Measurements from ENCODE around the gene CHST11. TPM values are rescaled to one million over a fixed set of nuclear protein-coding genes. Genes with fewer than 3 reads are reported as not detected.

CHST11 gene
- total RNA-seq, 1 donor: 10.8 TPM

DNA sequence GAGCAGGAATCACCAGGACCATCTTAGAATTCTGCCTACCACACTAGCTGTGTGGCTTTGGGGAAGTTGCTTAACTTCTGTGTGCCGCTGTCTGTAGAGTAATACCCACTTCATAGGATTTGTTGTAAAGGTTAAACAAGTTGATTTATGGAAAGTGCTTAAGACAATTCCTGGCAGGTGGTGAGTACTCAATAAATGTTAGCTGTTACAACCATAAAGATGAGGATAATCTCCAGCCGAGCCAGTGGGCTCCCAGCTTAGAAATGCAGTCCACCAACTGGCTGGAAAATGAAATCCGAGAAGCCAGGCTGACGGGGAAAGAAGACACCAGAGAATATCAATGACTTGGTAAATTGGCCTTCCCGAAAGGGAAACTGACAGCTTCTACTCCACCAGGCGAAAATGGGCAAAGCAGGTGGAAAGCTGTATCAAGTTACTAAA is 173.5 kb downstream of the CHST11 start:
- H3K4me3 ChIP-seq (ENCODE audit: low read depth, low read length): no peak overlapping the region
- TF ChIP-seq, protein P1, sequence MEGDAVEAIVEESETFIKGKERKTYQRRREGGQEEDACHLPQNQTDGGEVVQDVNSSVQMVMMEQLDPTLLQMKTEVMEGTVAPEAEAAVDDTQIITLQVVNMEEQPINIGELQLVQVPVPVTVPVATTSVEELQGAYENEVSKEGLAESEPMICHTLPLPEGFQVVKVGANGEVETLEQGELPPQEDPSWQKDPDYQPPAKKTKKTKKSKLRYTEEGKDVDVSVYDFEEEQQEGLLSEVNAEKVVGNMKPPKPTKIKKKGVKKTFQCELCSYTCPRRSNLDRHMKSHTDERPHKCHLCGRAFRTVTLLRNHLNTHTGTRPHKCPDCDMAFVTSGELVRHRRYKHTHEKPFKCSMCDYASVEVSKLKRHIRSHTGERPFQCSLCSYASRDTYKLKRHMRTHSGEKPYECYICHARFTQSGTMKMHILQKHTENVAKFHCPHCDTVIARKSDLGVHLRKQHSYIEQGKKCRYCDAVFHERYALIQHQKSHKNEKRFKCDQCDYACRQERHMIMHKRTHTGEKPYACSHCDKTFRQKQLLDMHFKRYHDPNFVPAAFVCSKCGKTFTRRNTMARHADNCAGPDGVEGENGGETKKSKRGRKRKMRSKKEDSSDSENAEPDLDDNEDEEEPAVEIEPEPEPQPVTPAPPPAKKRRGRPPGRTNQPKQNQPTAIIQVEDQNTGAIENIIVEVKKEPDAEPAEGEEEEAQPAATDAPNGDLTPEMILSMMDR (IDR thresholded peaks at IDR 0.05; ENCODE audit: insufficient read depth, low read length): no peak
- DNase-seq (ENCODE audit: low read depth): no peak

DNA sequence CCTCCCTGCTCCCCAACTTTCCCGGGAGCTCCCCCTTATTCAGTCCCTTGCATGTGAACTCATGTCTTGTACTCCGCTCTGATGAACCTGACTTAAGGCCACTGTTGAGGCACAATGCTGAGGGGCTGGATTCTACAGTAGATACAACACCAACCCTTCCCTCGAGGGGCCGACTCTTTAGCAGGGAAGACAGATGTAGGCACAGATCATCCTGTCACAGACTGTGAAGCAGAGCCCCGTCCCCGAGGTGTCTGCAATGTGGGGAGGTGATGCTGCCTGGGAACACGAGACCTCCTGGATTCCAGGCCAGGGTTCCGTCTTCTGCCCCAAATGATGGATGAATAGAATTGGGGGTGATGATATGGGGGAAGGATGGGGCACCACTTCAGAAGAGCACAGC is 175.1 kb downstream of the CHST11 start:
- TF ChIP-seq, protein P1 (IDR thresholded peaks at IDR 0.05; ENCODE audit: insufficient read depth, low read length): no peak
- no peak for DNase-seq (ENCODE audit: low read depth)

DNA sequence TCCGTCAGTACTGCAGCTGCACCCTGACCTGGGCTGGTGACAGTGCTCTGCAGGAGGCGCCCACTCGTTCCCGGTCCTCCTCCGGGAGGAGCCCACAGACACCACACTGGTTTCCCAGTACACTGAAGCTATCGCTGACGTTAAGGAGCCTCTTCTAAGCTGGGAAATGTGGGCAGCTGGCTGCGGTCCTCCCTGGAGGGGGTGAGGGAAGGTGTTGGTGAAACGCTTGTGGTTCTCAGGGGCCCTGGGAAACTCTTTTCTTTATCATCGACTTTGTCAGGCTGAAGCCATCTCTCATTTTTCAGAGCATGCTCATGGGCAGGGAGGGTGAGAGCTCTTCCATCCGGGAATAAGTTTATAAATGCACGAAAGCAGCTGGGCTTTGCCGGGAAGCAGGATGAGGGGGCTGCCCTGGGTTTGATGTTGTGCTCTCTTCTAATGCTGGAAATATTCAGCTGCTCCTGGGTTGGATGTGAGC is 176.0 kb downstream of the CHST11 start:
- peak; percentile 58 for DNase-seq (ENCODE audit: low read depth)
- H3K4me3 ChIP-seq (ENCODE audit: low read depth, low read length): no peak overlapping the region
- TF ChIP-seq, protein P1 (IDR thresholded peaks at IDR 0.05; ENCODE audit: insufficient read depth, low read length): no peak

More for the DNA sequence above, 175.1 kb downstream of the CHST11 start:
- H3K4me3 ChIP-seq (ENCODE audit: low read depth, low read length): no peak overlapping the region

DNA sequence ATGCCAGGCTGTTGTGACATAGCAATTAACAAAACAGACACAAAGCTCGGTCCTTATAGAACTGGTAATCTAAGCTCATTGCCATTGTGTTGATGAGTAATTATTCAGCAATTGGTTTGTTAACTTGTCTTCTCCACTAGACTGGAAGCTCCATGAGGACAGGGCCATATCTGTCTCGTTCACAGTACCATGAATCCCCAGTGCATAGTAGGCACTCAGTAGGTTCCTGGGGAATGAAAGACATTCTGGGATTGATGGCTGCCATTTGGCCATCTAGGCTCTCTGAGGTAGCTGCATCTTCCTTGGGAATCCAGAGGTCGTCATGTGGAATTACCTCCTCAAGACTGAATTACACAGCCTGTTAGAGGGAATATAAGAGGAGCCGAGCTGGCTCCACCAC is 177.3 kb downstream of the CHST11 start:
- no peak overlapping the region for H3K4me3 ChIP-seq (ENCODE audit: low read depth, low read length)
- DNase-seq (ENCODE audit: low read depth): no peak
- TF ChIP-seq, protein P1 (IDR thresholded peaks at IDR 0.05; ENCODE audit: insufficient read depth, low read length): no peak

DNA sequence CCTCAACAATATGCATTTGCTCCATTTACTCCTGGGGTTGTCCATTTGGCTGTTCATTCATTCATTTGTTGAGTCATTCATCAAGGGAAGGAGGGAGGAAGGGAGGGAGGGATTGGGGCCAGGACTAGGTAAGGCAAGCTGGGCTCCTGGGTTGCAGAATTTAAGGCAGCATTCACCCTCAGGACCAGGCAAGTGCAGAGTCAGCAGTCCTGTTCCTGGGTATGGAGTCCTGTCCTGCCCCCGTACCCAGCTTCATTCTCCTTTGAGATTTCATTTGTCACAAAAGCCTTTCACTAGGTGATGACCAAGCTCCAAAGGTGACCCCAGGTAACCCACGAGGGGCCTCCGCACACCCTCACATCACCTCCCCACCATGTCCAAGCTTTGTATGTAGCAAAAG is 178.1 kb downstream of the CHST11 start:
- TF ChIP-seq, protein P1 (IDR thresholded peaks at IDR 0.05; ENCODE audit: insufficient read depth, low read length): no peak
- DNase-seq (ENCODE audit: low read depth): no peak
- H3K4me3 ChIP-seq (ENCODE audit: low read depth, low read length): no peak overlapping the region

DNA sequence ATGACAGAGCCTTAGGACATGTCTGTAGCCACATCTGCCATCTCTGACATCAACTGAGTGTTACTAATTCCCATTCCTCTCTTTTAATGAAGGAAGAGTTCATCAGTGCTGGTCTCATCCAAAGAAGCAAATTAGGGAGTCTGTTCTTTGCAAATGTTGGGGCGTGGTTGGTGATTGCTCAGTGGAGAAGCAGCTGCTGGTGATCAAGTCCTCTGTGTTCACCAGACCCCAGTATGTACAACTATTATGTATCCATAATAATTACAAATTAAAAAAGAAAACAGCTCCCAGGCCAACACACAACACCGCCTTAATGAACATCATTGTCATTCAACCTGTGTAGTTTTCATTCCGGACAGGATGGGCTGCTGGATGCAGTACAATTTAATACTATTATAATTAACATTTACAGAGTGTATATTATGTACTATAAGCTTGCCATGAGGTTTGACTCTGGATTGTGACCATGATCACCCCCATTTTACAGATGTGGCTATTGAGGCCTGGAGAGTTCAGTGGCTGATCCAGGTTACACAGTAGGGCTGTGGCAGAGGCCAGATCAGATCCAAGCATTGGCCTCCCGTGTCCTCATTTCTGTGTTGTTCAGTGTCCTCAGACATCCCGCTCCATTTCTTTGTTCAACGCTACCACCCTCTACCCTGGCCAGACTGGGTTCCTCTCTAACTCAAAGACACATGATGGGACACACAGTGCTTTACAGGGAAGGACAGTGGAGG is 179.0 kb downstream of the CHST11 start:
- no peak for DNase-seq (ENCODE audit: low read depth)
- TF ChIP-seq, protein P1 (IDR thresholded peaks at IDR 0.05; ENCODE audit: insufficient read depth, low read length): no peak

More for the DNA sequence above, 179.0 kb downstream of the CHST11 start:
- no peak overlapping the region for H3K4me3 ChIP-seq (ENCODE audit: low read depth, low read length)
